ENCODE results near the gene FAM193A. TPM values are rescaled to one million over a fixed set of nuclear protein-coding genes. Genes with fewer than 3 reads are reported as not detected.
"Not testable (repeated sequence)": the region's sequence is repeated elsewhere in the genome, so short reads cannot be mapped to it uniquely, and the experiment has no call there.

The FAM193A gene
- polyA plus RNA-seq, 1 donor (not counting 4 experiments of a cell fraction or from before 2014, with no cell fraction given), result 3.6 TPM

DNA sequence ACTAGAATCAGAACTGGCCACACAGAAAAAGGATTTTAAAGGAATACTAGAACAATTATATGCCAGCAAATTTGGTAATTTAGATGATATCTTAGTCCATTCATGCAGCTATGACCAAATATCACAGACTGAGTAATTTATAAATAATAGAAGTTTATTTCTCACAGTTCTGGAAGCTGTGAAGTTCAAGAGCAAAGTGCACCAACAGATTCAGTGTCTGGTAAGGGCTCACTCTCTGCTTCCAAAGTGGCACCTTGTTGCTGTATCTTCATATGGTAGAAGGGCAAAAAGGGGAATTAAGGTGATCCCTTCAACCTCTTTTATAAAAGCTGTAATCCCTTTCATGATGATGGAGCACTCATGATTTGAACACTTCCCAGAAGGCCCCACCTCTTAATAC, 199.4 kb downstream of the FAM193A start:
- no peak overlapping the region for H3K4me3 ChIP-seq (ENCODE audit: control insufficient read depth in 2 of 3, extremely low read depth in 1 of 3, insufficient read depth in 2 of 3, low read depth in 1 of 3, low read length in 3 of 3)
- no peak for FAIRE-seq
- no peaks in the 10 kb centered on the region for H3K27me3 ChIP-seq (ENCODE audit: control insufficient read depth, extremely low read depth, insufficient read depth, low read length)
- H2AFZ ChIP-seq (ENCODE audit: control insufficient read depth, low read length), result no peak overlapping the region
- no peak overlapping the region for H3K4me2 ChIP-seq (ENCODE audit: control insufficient read depth, extremely low read depth, insufficient read depth, low read depth, low read length)
- H4K20me1 ChIP-seq (ENCODE audit: control insufficient read depth, extremely low read depth, insufficient read depth, low read length), result no peaks in the 10 kb centered on the region
- peaks cover 6 to 12% of the 10 kb centered on the region in 2 experiments for H3K36me3 ChIP-seq (ENCODE audit: control insufficient read depth in 2 of 2, extremely low read depth in 1 of 2, insufficient read depth in 2 of 2, low read length in 2 of 2)
- no peak for TF ChIP-seq EZH2 (IDR thresholded peaks at IDR 0.05; ENCODE audit: low read length)
- TF ChIP-seq, protein P1, sequence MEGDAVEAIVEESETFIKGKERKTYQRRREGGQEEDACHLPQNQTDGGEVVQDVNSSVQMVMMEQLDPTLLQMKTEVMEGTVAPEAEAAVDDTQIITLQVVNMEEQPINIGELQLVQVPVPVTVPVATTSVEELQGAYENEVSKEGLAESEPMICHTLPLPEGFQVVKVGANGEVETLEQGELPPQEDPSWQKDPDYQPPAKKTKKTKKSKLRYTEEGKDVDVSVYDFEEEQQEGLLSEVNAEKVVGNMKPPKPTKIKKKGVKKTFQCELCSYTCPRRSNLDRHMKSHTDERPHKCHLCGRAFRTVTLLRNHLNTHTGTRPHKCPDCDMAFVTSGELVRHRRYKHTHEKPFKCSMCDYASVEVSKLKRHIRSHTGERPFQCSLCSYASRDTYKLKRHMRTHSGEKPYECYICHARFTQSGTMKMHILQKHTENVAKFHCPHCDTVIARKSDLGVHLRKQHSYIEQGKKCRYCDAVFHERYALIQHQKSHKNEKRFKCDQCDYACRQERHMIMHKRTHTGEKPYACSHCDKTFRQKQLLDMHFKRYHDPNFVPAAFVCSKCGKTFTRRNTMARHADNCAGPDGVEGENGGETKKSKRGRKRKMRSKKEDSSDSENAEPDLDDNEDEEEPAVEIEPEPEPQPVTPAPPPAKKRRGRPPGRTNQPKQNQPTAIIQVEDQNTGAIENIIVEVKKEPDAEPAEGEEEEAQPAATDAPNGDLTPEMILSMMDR (optimal IDR thresholded peaks at IDR 0.05 in 1 of 3, IDR thresholded peaks at IDR 0.05 in 1 of 3, conservative IDR thresholded peaks at IDR 0.05 in 1 of 3; ENCODE audit: extremely low read depth in 1 of 3, insufficient read depth in 2 of 3, low read length in 3 of 3), result no peak
- dilution Hi-C loops (cut with MboI; ENCODE audit: extremely low pct_ligation_motif_present, low sequenced_read_pairs), result no loop called here
- no peak for DNase-seq (ENCODE audit: low read depth, low spot score)
- H3K4me1 ChIP-seq (ENCODE audit: control insufficient read depth, extremely low read depth, insufficient read depth, low read length), result peaks cover 3% of the 10 kb centered on the region
- no peak overlapping the region for H3K27ac ChIP-seq (ENCODE audit: control insufficient read depth, insufficient read depth, low read length)
- no peaks in the 10 kb centered on the region for H3K9me3 ChIP-seq (ENCODE audit: control insufficient read depth, low read depth, low read length)
- peaks cover 3% of the 10 kb centered on the region for H3K9me1 ChIP-seq (ENCODE audit: control insufficient read depth, extremely low read depth, insufficient read depth, low read length)
- no peaks in the 10 kb centered on the region for H3K79me2 ChIP-seq (ENCODE audit: control insufficient read depth, insufficient read depth, low read length)
- H3K9ac ChIP-seq (ENCODE audit: control insufficient read depth, extremely low read depth, insufficient read depth, low read length), result no peak overlapping the region

DNA sequence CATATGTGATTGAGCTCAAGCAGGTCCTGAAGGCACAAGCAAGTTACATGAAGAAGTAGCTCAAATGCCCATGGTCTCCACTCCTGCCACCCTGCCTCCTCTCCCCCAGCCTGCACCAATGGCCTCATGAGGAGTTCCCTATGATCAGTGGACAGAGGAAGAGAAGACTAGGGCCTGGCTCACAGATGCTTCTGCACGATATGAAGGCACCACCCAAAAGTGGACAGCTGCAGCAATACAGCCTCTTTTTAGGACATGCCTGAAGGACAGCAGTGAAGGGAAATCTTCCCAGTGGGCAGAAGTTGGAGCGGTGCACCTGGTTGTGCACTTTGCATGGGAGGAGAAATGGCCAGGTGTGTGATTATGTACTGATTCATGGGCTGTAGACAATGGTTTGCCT, 201.8 kb downstream of the FAM193A start:
- H3K4me1 ChIP-seq (ENCODE audit: control insufficient read depth, extremely low read depth, insufficient read depth, low read length); H3K79me2 ChIP-seq (ENCODE audit: control insufficient read depth, insufficient read depth, low read length); H3K27ac ChIP-seq (ENCODE audit: control insufficient read depth, insufficient read depth, low read length); H3K4me3 ChIP-seq (ENCODE audit: control insufficient read depth in 2 of 3, extremely low read depth in 1 of 3, insufficient read depth in 2 of 3, low read depth in 1 of 3, low read length in 3 of 3); H3K27me3 ChIP-seq (ENCODE audit: control insufficient read depth, extremely low read depth, insufficient read depth, low read length); H3K4me2 ChIP-seq (ENCODE audit: control insufficient read depth, extremely low read depth, insufficient read depth, low read depth, low read length); H3K9ac ChIP-seq (ENCODE audit: control insufficient read depth, extremely low read depth, insufficient read depth, low read length); H2AFZ ChIP-seq (ENCODE audit: control insufficient read depth, low read length); DNase-seq (ENCODE audit: low read depth, low spot score); FAIRE-seq; H3K9me3 ChIP-seq (ENCODE audit: control insufficient read depth, low read depth, low read length); H3K9me1 ChIP-seq (ENCODE audit: control insufficient read depth, extremely low read depth, insufficient read depth, low read length); dilution Hi-C loops (cut with MboI; ENCODE audit: extremely low pct_ligation_motif_present, low sequenced_read_pairs); H4K20me1 ChIP-seq (ENCODE audit: control insufficient read depth, extremely low read depth, insufficient read depth, low read length): not testable (repeated sequence)
- peaks cover 6 to 15% of the 10 kb centered on the region in 2 experiments for H3K36me3 ChIP-seq (ENCODE audit: control insufficient read depth in 2 of 2, extremely low read depth in 1 of 2, insufficient read depth in 2 of 2, low read length in 2 of 2)

DNA sequence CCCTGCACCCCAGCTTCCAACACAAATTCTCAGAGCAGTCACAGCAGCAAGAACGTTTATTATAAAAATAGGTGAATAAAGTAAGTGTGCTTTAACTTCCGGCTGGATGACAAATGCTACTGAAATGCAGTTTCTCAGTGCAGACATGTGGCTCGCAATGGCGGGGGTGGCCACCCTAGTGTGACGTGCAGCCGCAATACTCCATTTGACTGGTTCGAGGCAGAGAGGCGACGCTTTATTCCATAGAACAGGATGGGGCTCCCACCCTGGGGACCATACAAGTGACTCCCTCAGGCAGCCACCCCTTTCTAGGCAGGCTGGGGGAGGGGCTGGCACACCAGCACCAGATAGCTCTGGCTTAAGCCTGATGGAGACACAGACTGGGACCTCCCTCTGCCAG, 205.2 kb downstream of the FAM193A start:
- Histone ChIP-seq H3K9me1 (ENCODE audit: control insufficient read depth, extremely low read depth, insufficient read depth, low read length) (no peaks in the 10 kb centered on the region), H3K27ac (ENCODE audit: control insufficient read depth, insufficient read depth, low read length) (no peak overlapping the region), H3K79me2 (ENCODE audit: control insufficient read depth, insufficient read depth, low read length) (no peaks in the 10 kb centered on the region), H3K4me1 (ENCODE audit: control insufficient read depth, extremely low read depth, insufficient read depth, low read length) (peaks cover 21% of the 10 kb centered on the region), H3K4me3 (ENCODE audit: control insufficient read depth in 2 of 3, extremely low read depth in 1 of 3, insufficient read depth in 2 of 3, low read depth in 1 of 3, low read length in 3 of 3) (no peak overlapping the region), H3K4me2 (ENCODE audit: control insufficient read depth, extremely low read depth, insufficient read depth, low read depth, low read length) (no peak overlapping the region), H2AFZ (ENCODE audit: control insufficient read depth, low read length) (no peak overlapping the region), H4K20me1 (ENCODE audit: control insufficient read depth, extremely low read depth, insufficient read depth, low read length) (no peaks in the 10 kb centered on the region), H3K9ac (ENCODE audit: control insufficient read depth, extremely low read depth, insufficient read depth, low read length) (no peak overlapping the region), H3K36me3 (ENCODE audit: control insufficient read depth in 2 of 2, extremely low read depth in 1 of 2, insufficient read depth in 2 of 2, low read length in 2 of 2) (peaks cover 15 to 36% of the 10 kb centered on the region in 2 experiments), H3K27me3 (ENCODE audit: control insufficient read depth, extremely low read depth, insufficient read depth, low read length) (no peaks in the 10 kb centered on the region), H3K9me3 (ENCODE audit: control insufficient read depth, low read depth, low read length) (no peaks in the 10 kb centered on the region)
- dilution Hi-C loops (cut with MboI; ENCODE audit: extremely low pct_ligation_motif_present, low sequenced_read_pairs), result no loop called here
- DNase-seq (ENCODE audit: low read depth, low spot score) (no peak), FAIRE-seq (no peak)
- no peak for TF ChIP-seq EZH2 (IDR thresholded peaks at IDR 0.05; ENCODE audit: low read length)
- TF ChIP-seq, protein P1 (optimal IDR thresholded peaks at IDR 0.05 in 1 of 3, IDR thresholded peaks at IDR 0.05 in 1 of 3, conservative IDR thresholded peaks at IDR 0.05 in 1 of 3; ENCODE audit: extremely low read depth in 1 of 3, insufficient read depth in 2 of 3, low read length in 3 of 3), result no peak
